ENCODE measurements around the gene RMND1. TPM values are rescaled to one million over a fixed set of nuclear protein-coding genes. Genes with fewer than 3 reads are reported as not detected.
"Not testable (repeated sequence)": the region's sequence is repeated elsewhere in the genome, so short reads cannot be mapped to it uniquely, and the experiment has no call there.

Gene RMND1
- total and polyA plus RNA-seq, 10 donors = 11.7 to 23.2 (median 14.8) TPM

- Histone ChIP-seq H3K9me3 (no peaks in the 10 kb centered on the region), H3K27ac (peak overlapping the region in 1 of 8 donors; percentile 56), H3K27me3 (replicated peaks in 1 of 7) (no peaks in the 10 kb centered on the region), H3K4me3 (no peak overlapping the region), H3K36me3 (peaks cover 0 to 23% (median 0%) of the 10 kb centered on the region in 6 donors), H3K4me1 (peaks cover 10 to 79% (median 62%) of the 10 kb centered on the region in 6 donors)
- DNase-seq = no peak
- WGBS, 5 donors = 74 to 97% (median 91%) methylated on average over 5 of the region's 5 CpGs
- intact Hi-C loops (cut with DNase I; ENCODE audit: low total_unique reads) = no loop called here
- TF ChIP-seq CTCF (IDR thresholded peaks at IDR 0.05 in 8 of 11, conservative IDR thresholded peaks at IDR 0.05 in 3 of 11) (no peak), POLR2AphosphoS5 (IDR thresholded peaks at IDR 0.05) (no peak), POLR2A (IDR thresholded peaks at IDR 0.05) (no peak)
Observed at GRCh38 chr6:151384151-151384550, 67.8 kb downstream of the RMND1 start.

- Histone ChIP-seq H3K4me1 (peaks cover 5 to 79% (median 59%) of the 10 kb centered on the region in 6 donors), H3K36me3 (peaks cover 0 to 23% (median 0%) of the 10 kb centered on the region in 6 donors)
- H3K27ac ChIP-seq; intact Hi-C loops (cut with DNase I; ENCODE audit: low total_unique reads); H3K27me3 ChIP-seq (replicated peaks in 1 of 7); H3K9me3 ChIP-seq; H3K4me3 ChIP-seq; DNase-seq: not testable (repeated sequence)
- 95 to 98% (median 97%) methylated on average over 9 of the region's 9 CpGs for WGBS, 5 donors
Observed at GRCh38 chr6:151382631-151383030, 69.3 kb downstream of the RMND1 start.

- peaks cover 5 to 79% (median 62%) of the 10 kb centered on the region in 6 donors for H3K4me1 ChIP-seq
- no peak for TF ChIP-seq CTCF (IDR thresholded peaks at IDR 0.05 in 8 of 11, conservative IDR thresholded peaks at IDR 0.05 in 3 of 11)
- H3K9me3 ChIP-seq = no peaks in the 10 kb centered on the region
- peaks cover 0 to 23% (median 0%) of the 10 kb centered on the region in 6 donors for H3K36me3 ChIP-seq
- 68 to 83% (median 74%) methylated on average over 4 of the region's 4 CpGs for whole genome bisulfite sequencing, 5 donors
- DNase-seq = no peak
- peak overlapping the region in 2 of 8 donors; percentile 76 to 86 for H3K27ac ChIP-seq
- intact Hi-C loops (cut with DNase I; ENCODE audit: low total_unique reads) = no loop called here
- H3K27me3 ChIP-seq (replicated peaks in 1 of 7) = no peaks in the 10 kb centered on the region
- no peak overlapping the region for H3K4me3 ChIP-seq
Observed at GRCh38 chr6:151381722-151382121, 70.2 kb downstream of the RMND1 start.

- peak overlapping the region in 2 of 8 donors; percentile 18 to 55 for H3K4me3 ChIP-seq
- 96 to 100% (median 100%) methylated on average over 1 of the region's 1 CpG for WGBS, 5 donors
- TF ChIP-seq POLR2AphosphoS5 (IDR thresholded peaks at IDR 0.05) (no peak), CTCF (IDR thresholded peaks at IDR 0.05 in 8 of 11, conservative IDR thresholded peaks at IDR 0.05 in 3 of 11) (no peak), POLR2A (IDR thresholded peaks at IDR 0.05) (no peak)
- no peaks in the 10 kb centered on the region for H3K27me3 ChIP-seq (replicated peaks in 1 of 7)
- H3K27ac ChIP-seq = peak overlapping the region; percentile 21 to 88 (median 78)
- intact Hi-C loops (cut with DNase I; ENCODE audit: low total_unique reads) = no loop called here
- peaks cover 10 to 80% (median 66%) of the 10 kb centered on the region in 6 donors for H3K4me1 ChIP-seq
- DNase-seq = no peak
- peaks cover 0 to 23% (median 0%) of the 10 kb centered on the region in 6 donors for H3K36me3 ChIP-seq
- H3K9me3 ChIP-seq = no peaks in the 10 kb centered on the region
Observed at GRCh38 chr6:151380848-151381205, 71.1 kb downstream of the RMND1 start.
